NCI-H446 (cell line): ENCODE data around the gene MYO3B.

Experiments used
- DNase-seq, 2 experiments: peaks; one replicate each; lab custom pipeline; 2025; lab: John Stamatoyannopoulos, UW

MYO3B gene

DNA sequence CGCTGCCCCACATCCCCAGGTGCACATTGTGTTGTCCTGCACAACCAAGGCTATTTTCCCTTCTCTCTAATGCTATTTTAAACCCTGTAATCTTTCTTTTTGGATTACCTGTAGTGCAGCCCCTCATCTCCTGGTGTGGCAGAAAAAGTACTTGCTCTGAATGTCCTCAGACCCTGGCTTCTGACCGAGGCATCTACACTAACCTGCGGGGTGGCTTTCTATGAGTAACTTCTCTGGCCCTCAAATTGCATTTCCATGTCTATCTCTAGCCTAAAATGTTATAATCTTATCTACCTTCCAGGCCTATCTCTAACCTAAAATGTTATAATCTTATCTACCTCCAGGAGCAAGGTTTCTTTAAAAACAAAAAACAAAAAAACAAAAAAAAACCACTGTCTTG, 519.0 kb downstream of the MYO3B start:
- no peak for DNase-seq

DNA sequence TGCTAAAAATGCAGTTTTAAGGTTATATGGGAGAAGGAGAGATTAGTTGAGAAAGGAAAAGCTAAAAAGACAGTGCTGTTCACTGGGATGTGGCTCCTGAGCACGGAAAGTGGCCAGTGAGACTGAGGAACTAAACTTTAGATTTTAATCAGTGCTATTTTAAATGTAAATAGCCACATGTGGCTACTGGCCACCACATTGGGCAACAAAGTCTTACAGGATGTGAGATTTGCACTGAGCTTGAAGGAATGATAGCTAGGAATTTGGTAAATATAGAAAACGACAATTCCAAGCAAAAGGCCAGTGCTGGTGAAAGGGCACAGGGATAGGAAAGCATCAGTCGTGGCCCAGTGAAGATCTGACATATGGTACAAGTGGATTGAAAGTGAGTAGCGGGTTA, 523.1 kb downstream of the MYO3B start:
- no peak for DNase-seq

DNA sequence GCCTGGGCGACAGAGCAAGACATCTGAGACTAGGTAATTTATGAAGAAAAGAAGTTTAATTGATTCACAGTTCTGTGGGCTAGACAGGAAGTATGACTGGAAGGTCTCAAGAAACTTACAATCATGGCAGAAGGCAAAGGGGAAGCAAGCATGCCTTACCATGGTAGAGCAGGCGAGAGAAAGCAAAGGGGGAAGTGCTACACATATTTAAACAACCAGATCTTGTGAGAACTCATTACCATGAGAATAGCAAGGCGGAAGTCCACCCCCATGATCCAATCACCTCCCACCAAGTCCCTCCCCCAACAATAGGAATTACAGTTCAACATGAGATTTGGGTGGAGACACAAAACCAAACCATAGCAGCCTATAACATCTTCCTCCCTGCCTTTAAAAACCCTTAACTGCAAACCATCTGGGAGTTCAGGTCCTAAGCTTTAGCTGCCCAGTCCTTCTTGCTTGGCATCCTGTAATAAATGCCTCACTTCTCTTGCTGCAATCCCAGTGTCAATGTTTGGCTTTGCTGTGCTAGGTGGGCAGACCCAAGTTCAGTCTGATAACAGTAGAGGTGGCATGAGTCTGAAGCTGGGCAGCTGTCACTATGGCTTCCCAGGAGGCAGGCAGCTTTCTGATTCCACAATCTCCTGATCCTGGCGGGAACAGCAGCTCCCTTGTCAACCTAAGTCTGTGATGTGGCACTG, 526.0 kb downstream of the MYO3B start:
- DNase-seq = no peak
